ENCODE data around the gene MSRB3. TPM values are rescaled to one million over a fixed set of nuclear protein-coding genes. Genes with fewer than 3 reads are reported as not detected.

MSRB3 gene
- total and polyA plus RNA-seq, 2 donors, result 1.1 to 9.7 TPM

- Histone ChIP-seq H3K4me3 (ENCODE audit: low read length in 2 of 2) (no peak overlapping the region), H3K27ac (ENCODE audit: low read depth in 1 of 2, low read length in 1 of 2) (no peak overlapping the region), H3K4me1 (ENCODE audit: control insufficient read depth in 2 of 2, insufficient read depth in 2 of 2, low read length in 2 of 2) (no peaks in the 10 kb centered on the region), H3K36me3 (ENCODE audit: control insufficient read depth in 2 of 2, insufficient read depth in 2 of 2, low read length in 1 of 2) (no peaks in the 10 kb centered on the region), H3K9me3 (ENCODE audit: control insufficient read depth in 2 of 2, insufficient read depth in 1 of 2, low read length in 1 of 2) (no peaks in the 10 kb centered on the region), H3K27me3 (ENCODE audit: control insufficient read depth in 2 of 2, insufficient read depth in 1 of 2, low read length in 1 of 2) (no peaks in the 10 kb centered on the region)
- DNase-seq (ENCODE audit: low read depth in 6 of 9, low spot score in 9 of 9), result no peak
These were observed 108.9 kb downstream of the MSRB3 start for GRCh38 chr12:65387396-65387795.

GRCh38 chr12:65389436-65389835 is 111.0 kb downstream of the MSRB3 start:
- no peak for DNase-seq (ENCODE audit: low read depth in 6 of 9, low spot score in 9 of 9)
- Histone ChIP-seq H3K36me3 (ENCODE audit: control insufficient read depth in 2 of 2, insufficient read depth in 2 of 2, low read length in 1 of 2) (no peaks in the 10 kb centered on the region), H3K4me1 (ENCODE audit: control insufficient read depth in 2 of 2, insufficient read depth in 2 of 2, low read length in 2 of 2) (no peaks in the 10 kb centered on the region), H3K27me3 (ENCODE audit: control insufficient read depth in 2 of 2, insufficient read depth in 1 of 2, low read length in 1 of 2) (no peaks in the 10 kb centered on the region), H3K9me3 (ENCODE audit: control insufficient read depth in 2 of 2, insufficient read depth in 1 of 2, low read length in 1 of 2) (no peaks in the 10 kb centered on the region), H3K27ac (ENCODE audit: low read depth in 1 of 2, low read length in 1 of 2) (no peak overlapping the region), H3K4me3 (ENCODE audit: low read length in 2 of 2) (no peak overlapping the region)
- 86% methylated on average over 4 of the region's 4 CpGs for WGBS

GRCh38 chr12:65391711-65392110 is 113.2 kb downstream of the MSRB3 start:
- no peak for DNase-seq (ENCODE audit: low read depth in 6 of 9, low spot score in 9 of 9)
- Histone ChIP-seq H3K27me3 (ENCODE audit: control insufficient read depth in 2 of 2, insufficient read depth in 1 of 2, low read length in 1 of 2) (no peaks in the 10 kb centered on the region), H3K4me3 (ENCODE audit: low read length in 2 of 2) (no peak overlapping the region), H3K36me3 (ENCODE audit: control insufficient read depth in 2 of 2, insufficient read depth in 2 of 2, low read length in 1 of 2) (no peaks in the 10 kb centered on the region), H3K4me1 (ENCODE audit: control insufficient read depth in 2 of 2, insufficient read depth in 2 of 2, low read length in 2 of 2) (no peaks in the 10 kb centered on the region), H3K27ac (ENCODE audit: low read depth in 1 of 2, low read length in 1 of 2) (no peak overlapping the region), H3K9me3 (ENCODE audit: control insufficient read depth in 2 of 2, insufficient read depth in 1 of 2, low read length in 1 of 2) (no peaks in the 10 kb centered on the region)
- WGBS, result 100% methylated on average over 1 of the region's 1 CpG

- no peaks in the 10 kb centered on the region for H3K9me3 ChIP-seq (ENCODE audit: control insufficient read depth in 2 of 2, insufficient read depth in 1 of 2, low read length in 1 of 2)
- 91% methylated on average over 5 of the region's 5 CpGs for WGBS
These were observed 114.0 kb downstream of the MSRB3 start for GRCh38 chr12:65392491-65392890.

GRCh38 chr12:65403188-65403587 is 124.7 kb downstream of the MSRB3 start:
- H3K4me3 ChIP-seq (ENCODE audit: low read length in 2 of 2), result no peak overlapping the region
- H3K27me3 ChIP-seq (ENCODE audit: control insufficient read depth in 2 of 2, insufficient read depth in 1 of 2, low read length in 1 of 2), result no peaks in the 10 kb centered on the region
- H3K36me3 ChIP-seq (ENCODE audit: control insufficient read depth in 2 of 2, insufficient read depth in 2 of 2, low read length in 1 of 2), result no peaks in the 10 kb centered on the region
- no peak for DNase-seq (ENCODE audit: low read depth in 6 of 9, low spot score in 9 of 9)
- H3K9me3 ChIP-seq (ENCODE audit: control insufficient read depth in 2 of 2, insufficient read depth in 1 of 2, low read length in 1 of 2), result peaks cover 0 to 5% of the 10 kb centered on the region in 2 donors
- no peaks in the 10 kb centered on the region for H3K4me1 ChIP-seq (ENCODE audit: control insufficient read depth in 2 of 2, insufficient read depth in 2 of 2, low read length in 2 of 2)
- no peak overlapping the region for H3K27ac ChIP-seq (ENCODE audit: low read depth in 1 of 2, low read length in 1 of 2)
- 96% methylated on average over 5 of the region's 5 CpGs for WGBS

More at GRCh38 chr12:65392491-65392890, 114.0 kb downstream of the MSRB3 start:
- Histone ChIP-seq H3K4me1 (ENCODE audit: control insufficient read depth in 2 of 2, insufficient read depth in 2 of 2, low read length in 2 of 2) (no peaks in the 10 kb centered on the region), H3K27me3 (ENCODE audit: control insufficient read depth in 2 of 2, insufficient read depth in 1 of 2, low read length in 1 of 2) (no peaks in the 10 kb centered on the region), H3K36me3 (ENCODE audit: control insufficient read depth in 2 of 2, insufficient read depth in 2 of 2, low read length in 1 of 2) (no peaks in the 10 kb centered on the region), H3K4me3 (ENCODE audit: low read length in 2 of 2) (no peak overlapping the region), H3K27ac (ENCODE audit: low read depth in 1 of 2, low read length in 1 of 2) (no peak overlapping the region)
- DNase-seq (ENCODE audit: low read depth in 6 of 9, low spot score in 9 of 9), result no peak

- DNase-seq (ENCODE audit: low read depth in 6 of 9, low spot score in 9 of 9), result no peak
- peaks cover 0 to 5% of the 10 kb centered on the region in 2 donors for H3K9me3 ChIP-seq (ENCODE audit: control insufficient read depth in 2 of 2, insufficient read depth in 1 of 2, low read length in 1 of 2)
- H3K4me3 ChIP-seq (ENCODE audit: low read length in 2 of 2), result no peak overlapping the region
- 97% methylated on average over 4 of the region's 4 CpGs for WGBS
- no peaks in the 10 kb centered on the region for H3K36me3 ChIP-seq (ENCODE audit: control insufficient read depth in 2 of 2, insufficient read depth in 2 of 2, low read length in 1 of 2)
- no peaks in the 10 kb centered on the region for H3K4me1 ChIP-seq (ENCODE audit: control insufficient read depth in 2 of 2, insufficient read depth in 2 of 2, low read length in 2 of 2)
- no peaks in the 10 kb centered on the region for H3K27me3 ChIP-seq (ENCODE audit: control insufficient read depth in 2 of 2, insufficient read depth in 1 of 2, low read length in 1 of 2)
- no peak overlapping the region for H3K27ac ChIP-seq (ENCODE audit: low read depth in 1 of 2, low read length in 1 of 2)
These were observed 129.1 kb downstream of the MSRB3 start for GRCh38 chr12:65407388-65408149.

- WGBS, result 91% methylated on average over 4 of the region's 4 CpGs
- no peaks in the 10 kb centered on the region for H3K27me3 ChIP-seq (ENCODE audit: control insufficient read depth in 2 of 2, insufficient read depth in 1 of 2, low read length in 1 of 2)
- no peak overlapping the region for H3K27ac ChIP-seq (ENCODE audit: low read depth in 1 of 2, low read length in 1 of 2)
- no peaks in the 10 kb centered on the region for H3K4me1 ChIP-seq (ENCODE audit: control insufficient read depth in 2 of 2, insufficient read depth in 2 of 2, low read length in 2 of 2)
- no peaks in the 10 kb centered on the region for H3K36me3 ChIP-seq (ENCODE audit: control insufficient read depth in 2 of 2, insufficient read depth in 2 of 2, low read length in 1 of 2)
- no peak for DNase-seq (ENCODE audit: low read depth in 6 of 9, low spot score in 9 of 9)
- H3K9me3 ChIP-seq (ENCODE audit: control insufficient read depth in 2 of 2, insufficient read depth in 1 of 2, low read length in 1 of 2), result peaks cover 0 to under 1% of the 10 kb centered on the region in 2 donors
- no peak overlapping the region for H3K4me3 ChIP-seq (ENCODE audit: low read length in 2 of 2)
These were observed 130.0 kb downstream of the MSRB3 start for GRCh38 chr12:65408441-65408840.

GRCh38 chr12:65409726-65410125 is 131.2 kb downstream of the MSRB3 start:
- Histone ChIP-seq H3K27me3 (ENCODE audit: control insufficient read depth in 2 of 2, insufficient read depth in 1 of 2, low read length in 1 of 2) (no peaks in the 10 kb centered on the region), H3K4me1 (ENCODE audit: control insufficient read depth in 2 of 2, insufficient read depth in 2 of 2, low read length in 2 of 2) (no peaks in the 10 kb centered on the region), H3K36me3 (ENCODE audit: control insufficient read depth in 2 of 2, insufficient read depth in 2 of 2, low read length in 1 of 2) (no peaks in the 10 kb centered on the region), H3K9me3 (ENCODE audit: control insufficient read depth in 2 of 2, insufficient read depth in 1 of 2, low read length in 1 of 2) (no peaks in the 10 kb centered on the region), H3K27ac (ENCODE audit: low read depth in 1 of 2, low read length in 1 of 2) (no peak overlapping the region), H3K4me3 (ENCODE audit: low read length in 2 of 2) (no peak overlapping the region)
- WGBS, result 99% methylated on average over 1 of the region's 1 CpG
- DNase-seq (ENCODE audit: low read depth in 6 of 9, low spot score in 9 of 9), result no peak

- 98% methylated on average over 3 of the region's 3 CpGs for WGBS
- H3K27me3 ChIP-seq (ENCODE audit: control insufficient read depth in 2 of 2, insufficient read depth in 1 of 2, low read length in 1 of 2), result no peaks in the 10 kb centered on the region
- no peaks in the 10 kb centered on the region for H3K9me3 ChIP-seq (ENCODE audit: control insufficient read depth in 2 of 2, insufficient read depth in 1 of 2, low read length in 1 of 2)
- no peak overlapping the region for H3K27ac ChIP-seq (ENCODE audit: low read depth in 1 of 2, low read length in 1 of 2)
- no peaks in the 10 kb centered on the region for H3K4me1 ChIP-seq (ENCODE audit: control insufficient read depth in 2 of 2, insufficient read depth in 2 of 2, low read length in 2 of 2)
- DNase-seq (ENCODE audit: low read depth in 6 of 9, low spot score in 9 of 9), result no peak
- no peak overlapping the region for H3K4me3 ChIP-seq (ENCODE audit: low read length in 2 of 2)
- no peaks in the 10 kb centered on the region for H3K36me3 ChIP-seq (ENCODE audit: control insufficient read depth in 2 of 2, insufficient read depth in 2 of 2, low read length in 1 of 2)
These were observed 132.7 kb downstream of the MSRB3 start for GRCh38 chr12:65411171-65411570.

Data from thymus (tissue), 11 donors.